ENCODE measurements around the gene CAPNS2.

DNA sequence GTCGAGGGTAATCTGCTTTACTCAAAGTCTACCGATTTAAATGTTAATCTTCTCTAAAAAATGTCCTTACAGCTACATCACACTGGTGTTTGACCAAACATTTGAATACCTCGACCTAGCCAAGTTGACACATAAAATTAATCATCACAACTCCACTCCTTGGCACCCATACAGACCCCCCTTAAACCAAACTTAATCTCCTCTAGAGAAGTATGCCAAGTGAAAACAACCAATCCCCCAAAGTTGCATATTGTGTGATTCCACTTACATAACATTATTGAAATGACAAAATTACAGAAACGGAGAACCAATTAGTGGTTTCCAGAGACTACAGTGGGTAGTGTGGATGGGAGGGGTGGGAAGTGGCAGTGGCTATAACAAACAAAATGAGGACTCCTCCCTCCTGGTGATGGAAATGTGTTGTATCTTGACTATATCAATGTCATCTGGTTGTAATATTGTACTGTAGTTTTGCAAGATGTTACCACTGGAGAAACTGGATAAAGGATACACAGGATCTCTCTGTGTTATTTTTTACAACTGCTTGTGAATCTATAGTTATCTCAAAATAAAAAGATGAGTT lies 39.4 kb downstream of the CAPNS2 start:
- TF ChIP-seq CBX5 (IDR thresholded peaks at IDR 0.05; ENCODE audit: borderline replicate concordance, low read depth) = no peak
- no peak for TF ChIP-seq ZNF512 (tag; IDR thresholded peaks at IDR 0.05)
- TF ChIP-seq IRF2 (CRISPR knock-in tag; IDR thresholded peaks at IDR 0.05) = no peak
- no peak for TF ChIP-seq POLR2A (conservative IDR thresholded peaks at IDR 0.05)
- TF ChIP-seq TEAD4 (IDR thresholded peaks at IDR 0.05; ENCODE audit: low read length) = no peak
- no peak for TF ChIP-seq TEAD4 (CRISPR knock-in tag; IDR thresholded peaks at IDR 0.05; ENCODE audit: borderline replicate concordance)
- no peak for TF ChIP-seq CEBPB (tag; IDR thresholded peaks at IDR 0.05)
- TF ChIP-seq AFF4 (CRISPR knock-in tag; IDR thresholded peaks at IDR 0.05) = no peak
- no peak for TF ChIP-seq CTCF (IDR thresholded peaks at IDR 0.05 in 2 of 3, conservative IDR thresholded peaks at IDR 0.05 in 1 of 3; ENCODE audit: insufficient read depth in 2 of 3, low read depth in 1 of 3, low read length in 3 of 3)
- TF ChIP-seq ZNF384 (IDR thresholded peaks at IDR 0.05; ENCODE audit: low read depth, low read length) = no peak
- no peak for TF ChIP-seq ATF7 (IDR thresholded peaks at IDR 0.05)
- TF ChIP-seq ZKSCAN8 (CRISPR knock-in tag; IDR thresholded peaks at IDR 0.05) = no peak

Measured in K562 (cell line).